Neural progenitor cell (in vitro differentiated cells): ENCODE measurements around the gene DNAH10.

ENCODE experiments used
- CTCF ChIP-seq: fragments of 200-600 bp; sonication (generic); IDR thresholded peaks from 2 replicates; pipeline ENCODE4 v1.5.1; 2017; ENCODE audit warnings: antibody characterized with exemption, mild to moderate bottlenecking
- EZH2 ChIP-seq: fragments of 200-600 bp; sonication (generic); IDR thresholded peaks from 2 replicates; pipeline ENCODE4 v1.6.1; 2017; ENCODE audit warnings: antibody characterized with exemption, mild to moderate bottlenecking, moderate library complexity
- EZH2phosphoT487 ChIP-seq: fragments of 200-600 bp; sonication (generic); IDR thresholded peaks from 2 replicates; pipeline ENCODE4 v1.6.1; 2017; ENCODE audit warnings: antibody characterized with exemption

GRCh38 chr12:123877968-123878367 is 115.9 kb downstream of the DNAH10 start:
- TF ChIP-seq CTCF (no peak), EZH2 (no peak), EZH2phosphoT487 (no peak)
